Muscle of back (tissue), 11 donors: ENCODE measurements around the gene HAGHL. TPM values are rescaled to one million over a fixed set of nuclear protein-coding genes. Genes with fewer than 3 reads are reported as not detected.

Source experiments
- DNase-seq, 3 donors: peaks; one replicate each; pipeline versions ENCODE4 v3.0.0 to v3.0.0-alpha.2; 2013
- polyA plus RNA-seq, 10 donors: library from polyadenylated mRNA; unstranded; fragments of 120-200 nt; gene quantifications; one replicate each; pipeline ENCODE4 v1.2.1, GENCODE V29; 2013; ENCODE audit not compliant: insufficient read length in 10 of 10

The HAGHL gene
- polyA plus RNA-seq, 10 donors: 1.3 to 6.8 (median 2.0) TPM

GRCh38 chr16:719815-720446, 7.0 kb upstream of the HAGHL start:
- no peak for DNase-seq

GRCh38 chr16:720447-720989, 6.4 kb upstream of the HAGHL start:
- peak; percentile 51 to 90 (median 74) for DNase-seq

GRCh38 chr16:720990-721764, 5.7 kb upstream of the HAGHL start, which contains the start of gene ANTKMT:
Gene ANTKMT, plus strand, starts transcription at chr16:721146. Its CDS starts 129 bp downstream, at chr16:721275.
- DNase-seq: peak; percentile 61 to 94 (median 81)

GRCh38 chr16:721765-722540, 5.0 kb upstream of the HAGHL start:
- no peak for DNase-seq

GRCh38 chr16:722835-723633, 3.9 kb upstream of the HAGHL start:
- DNase-seq: no peak

- DNase-seq: no peak
Observed at GRCh38 chr16:723695-724094, 3.2 kb upstream of the HAGHL start.

- no peak for DNase-seq
Observed at GRCh38 chr16:724188-725040, 2.5 kb upstream of the HAGHL start.

GRCh38 chr16:725041-725376, 1.9 kb upstream of the HAGHL start:
- DNase-seq: no peak

- DNase-seq: no peak
Observed at GRCh38 chr16:725463-726187, 1.3 kb upstream of the HAGHL start.

- DNase-seq: no peak
Observed at GRCh38 chr16:726188-726437, 793 bp upstream of the HAGHL start.

GRCh38 chr16:727291-727977, 528 bp downstream of the HAGHL start:
- peak in 1 of 3 donors; percentile 45 for DNase-seq

GRCh38 chr16:728131-728889, 1.4 kb downstream of the HAGHL start:
- DNase-seq: peak in 1 of 3 donors; percentile 71

GRCh38 chr16:728890-729744, 2.2 kb downstream of the HAGHL start:
- no peak for DNase-seq

GRCh38 chr16:729768-730665, 3.1 kb downstream of the HAGHL start:
- DNase-seq: no peak

- DNase-seq: no peak
Observed at GRCh38 chr16:730666-731509, 4.0 kb downstream of the HAGHL start.

GRCh38 chr16:732332-732731, 5.4 kb downstream of the HAGHL start:
- no peak for DNase-seq
